Measurements from ENCODE around the gene DCP1B. TPM values are rescaled to one million over a fixed set of nuclear protein-coding genes. Genes with fewer than 3 reads are reported as not detected.

DCP1B gene
- 17.4 TPM for total RNA-seq

- Histone ChIP-seq H3K4me1 (peaks cover 31% of the 10 kb centered on the region), H3K36me3 (no peaks in the 10 kb centered on the region), H3K27me3 (no peaks in the 10 kb centered on the region), H3K4me3 (peak within 1 kb of the TSS; percentile 77 to 92), H3K27ac (peak within 1 kb of the TSS; percentile 88), H3K9me3 (no peaks in the 10 kb centered on the region)
- peak in 1 of 2 donors; percentile 97 for DNase-seq (ENCODE audit: extremely low spot score in 2 of 2)
- TF ChIP-seq POLR2AphosphoS5 (IDR thresholded peaks at IDR 0.05; ENCODE audit: insufficient read depth in 1 of 2, low read depth in 1 of 2) (peak; percentile 89 to 96), POLR2A (IDR thresholded peaks at IDR 0.05) (peak in 1 of 2 donors; percentile 62), CTCF (IDR thresholded peaks at IDR 0.05) (no peak)
- intact Hi-C loops (cut with DNase I), result no loop called here
Observed at GRCh38 chr12:2004113-2004929, at the start of gene DCP1B. Gene DCP1B, minus strand, starts transcription at chr12:2004457. Its CDS starts 26 bp downstream, at chr12:2004431.

- Histone ChIP-seq H3K36me3 (no peaks in the 10 kb centered on the region), H3K4me3 (peak overlapping the region; percentile 60 to 62), H3K4me1 (peaks cover 14% of the 10 kb centered on the region), H3K9me3 (no peaks in the 10 kb centered on the region), H3K27ac (peak overlapping the region; percentile 90), H3K27me3 (no peaks in the 10 kb centered on the region)
- no peak for DNase-seq (ENCODE audit: extremely low spot score in 2 of 2)
- intact Hi-C loops (cut with DNase I), result loop anchor here (5.0 to 10.0 kb wide), 4 partner anchors 111 to 529 kb away; no protein-coding TSS in a partner anchor
- TF ChIP-seq CTCF (IDR thresholded peaks at IDR 0.05) (no peak), POLR2A (IDR thresholded peaks at IDR 0.05) (no peak), POLR2AphosphoS5 (IDR thresholded peaks at IDR 0.05; ENCODE audit: insufficient read depth in 1 of 2, low read depth in 1 of 2) (no peak)
Observed at GRCh38 chr12:2053691-2054090, 49.4 kb upstream of the DCP1B start.

GRCh38 chr12:2052826-2053678 lies 48.8 kb upstream of the DCP1B start, which contains the start of gene CACNA1C:
Gene CACNA1C, plus strand, starts transcription at chr12:2052987. Its CDS starts 576 bp downstream, at chr12:2053563.
- Histone ChIP-seq H3K4me1 (peaks cover 14% of the 10 kb centered on the region), H3K27me3 (no peaks in the 10 kb centered on the region), H3K27ac (peak within 1 kb of the TSS; percentile 90), H3K4me3 (peak within 1 kb of the TSS; percentile 60 to 62), H3K36me3 (no peaks in the 10 kb centered on the region), H3K9me3 (no peaks in the 10 kb centered on the region)
- DNase-seq (ENCODE audit: extremely low spot score in 2 of 2), result no peak
- intact Hi-C loops (cut with DNase I), result loop anchor here (5.0 to 10.0 kb wide), 4 partner anchors 112 to 529 kb away; no protein-coding TSS in a partner anchor
- TF ChIP-seq CTCF (IDR thresholded peaks at IDR 0.05), result peak in 2 of 3 experiments; percentile 3 to 38
- peak in 1 of 2 donors; percentile 18 for TF ChIP-seq POLR2AphosphoS5 (IDR thresholded peaks at IDR 0.05; ENCODE audit: insufficient read depth in 1 of 2, low read depth in 1 of 2)
- TF ChIP-seq POLR2A (IDR thresholded peaks at IDR 0.05), result peak in 1 of 2 donors; percentile 17

DNA sequence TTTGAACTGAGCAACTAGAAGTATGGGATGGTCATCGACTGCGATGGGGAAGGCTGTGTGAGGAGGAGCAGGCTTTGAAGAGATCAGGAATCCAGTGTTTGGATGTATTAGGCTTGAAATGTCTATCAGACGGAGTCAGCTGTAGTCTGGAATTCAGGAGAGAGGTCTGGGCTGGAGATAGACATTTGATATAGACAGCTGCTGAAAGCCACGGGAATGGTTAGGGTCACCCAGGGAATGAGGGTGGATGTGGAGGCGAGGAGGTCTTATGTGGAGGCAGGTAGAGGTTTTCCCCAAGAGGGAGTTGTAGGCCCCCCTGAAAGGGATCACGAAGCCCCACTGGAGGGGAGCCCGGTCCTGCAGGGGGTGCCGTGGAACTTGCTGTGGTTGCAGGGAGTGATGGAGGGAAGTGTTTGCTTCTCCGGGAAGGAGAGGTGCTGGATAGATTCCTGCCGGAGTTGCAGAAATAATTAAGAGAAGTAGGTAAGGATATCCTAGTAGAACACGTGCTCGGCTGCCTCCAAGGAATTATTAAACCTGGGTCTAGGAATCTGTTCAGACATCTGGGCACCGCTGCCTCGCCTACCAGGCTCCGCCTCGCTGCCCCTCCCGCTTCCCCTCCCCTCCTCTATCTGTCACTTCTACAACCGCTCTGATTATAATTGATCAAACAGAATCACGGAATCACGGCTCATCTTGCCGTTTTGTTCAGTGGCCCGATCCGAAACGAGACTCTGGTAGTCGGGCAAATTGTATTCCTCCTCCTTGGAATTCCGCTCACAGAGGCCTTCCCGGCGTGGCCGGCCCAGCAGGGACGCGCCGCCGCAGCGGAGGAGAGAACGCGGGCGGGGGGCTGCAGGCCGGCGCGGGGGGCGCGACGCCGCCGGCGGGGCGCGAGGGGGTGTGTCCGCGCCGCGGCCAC lies 47.7 kb upstream of the DCP1B start:
- H3K36me3 ChIP-seq, result no peaks in the 10 kb centered on the region
- H3K27me3 ChIP-seq, result no peaks in the 10 kb centered on the region
- H3K4me3 ChIP-seq, result peak overlapping the region; percentile 45 to 60
- H3K4me1 ChIP-seq, result peaks cover 9% of the 10 kb centered on the region
- no peaks in the 10 kb centered on the region for H3K9me3 ChIP-seq
- no peak for DNase-seq (ENCODE audit: extremely low spot score in 2 of 2)
- no peak for TF ChIP-seq POLR2AphosphoS5 (IDR thresholded peaks at IDR 0.05; ENCODE audit: insufficient read depth in 1 of 2, low read depth in 1 of 2)
- TF ChIP-seq CTCF (IDR thresholded peaks at IDR 0.05), result peak in 1 of 3 experiments; percentile 36
- peak overlapping the region; percentile 66 for H3K27ac ChIP-seq
- intact Hi-C loops (cut with DNase I), result loop anchor here (5.0 to 10.0 kb wide), 4 partner anchors 113 to 530 kb away; no protein-coding TSS in a partner anchor
